ENCODE measurements around the gene ELOVL1. TPM values are rescaled to one million over a fixed set of nuclear protein-coding genes. Genes with fewer than 3 reads are reported as not detected.

Gene ELOVL1
- polyA plus RNA-seq, 1 donor: 84.1 TPM

DNA sequence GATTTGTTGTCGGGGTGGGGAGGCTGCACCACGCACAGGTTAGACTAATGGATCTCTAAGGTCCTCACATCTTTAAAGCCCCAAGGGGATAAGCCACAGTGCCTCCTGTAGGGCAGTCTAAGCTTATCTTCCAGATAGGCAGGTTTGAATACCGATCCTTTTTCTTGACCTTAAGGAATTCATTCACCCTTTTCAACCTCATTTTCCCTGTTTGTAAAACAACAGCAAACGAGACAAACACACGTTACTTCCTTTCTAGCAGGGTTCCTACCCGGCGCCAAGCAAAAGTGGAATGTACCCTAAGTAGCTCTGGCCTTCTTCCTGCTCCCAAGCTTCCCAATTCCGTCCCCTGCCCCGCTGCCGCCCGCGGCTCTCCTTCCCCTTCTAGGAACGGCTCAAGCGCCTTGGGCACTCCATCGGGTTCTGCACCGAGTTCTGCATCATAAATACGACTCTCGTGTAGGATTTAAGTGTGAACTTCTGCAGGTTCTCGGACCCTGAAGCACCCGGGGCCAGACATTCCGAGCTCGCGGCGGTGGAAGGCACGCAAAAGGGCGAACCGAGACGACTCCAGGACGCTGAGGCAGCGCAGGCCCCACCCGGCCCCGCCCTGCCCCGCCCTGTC, 9.6 kb downstream of the ELOVL1 start:
- DNase-seq: no peak

GRCh38 chr1:43357251-43357650, 10.6 kb downstream of the ELOVL1 start:
- DNase-seq: no peak

DNA sequence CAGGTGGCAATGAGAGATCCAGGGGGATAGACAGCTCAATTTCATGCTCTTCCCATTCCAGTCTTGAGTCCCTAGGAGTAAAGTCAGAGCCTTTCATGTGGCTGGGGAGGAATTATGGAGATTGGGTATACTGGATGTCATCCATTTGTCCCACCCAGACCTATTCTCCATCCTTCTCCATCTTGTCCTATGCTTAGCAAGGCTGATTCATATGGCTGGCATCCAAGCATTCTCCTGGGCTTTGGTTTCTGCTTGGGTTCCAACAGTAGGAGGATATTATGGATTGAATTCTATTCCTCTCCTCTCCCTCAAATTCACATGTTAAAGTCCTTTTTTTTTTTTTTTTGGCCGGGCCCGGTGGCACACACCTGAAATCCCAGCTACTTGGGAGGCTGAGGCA, 12.9 kb downstream of the ELOVL1 start:
- DNase-seq: no peak

- no peak for DNase-seq
Observed at GRCh38 chr1:43354471-43354870, 13.3 kb downstream of the ELOVL1 start.

- no peak for DNase-seq
Observed at GRCh38 chr1:43352881-43353280, 14.9 kb downstream of the ELOVL1 start.

DNA sequence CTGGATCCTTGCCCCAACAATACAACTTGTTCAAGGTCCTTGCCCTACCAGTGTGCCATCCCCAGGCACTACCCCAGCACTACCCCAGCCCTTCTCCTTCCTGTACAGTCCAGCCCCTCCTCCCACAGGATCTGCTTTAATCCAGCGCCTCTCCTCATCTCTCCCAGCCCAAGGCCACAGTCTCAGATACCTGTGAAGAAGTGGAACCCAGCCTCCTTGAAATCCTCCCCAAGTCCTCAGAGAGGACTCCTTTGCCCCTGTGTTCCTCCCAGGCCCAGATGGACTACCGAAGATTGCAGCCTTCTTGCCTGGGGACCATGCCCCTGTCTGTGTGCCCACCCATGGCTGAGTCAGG, 15.5 kb downstream of the ELOVL1 start:
- DNase-seq: no peak

DNA sequence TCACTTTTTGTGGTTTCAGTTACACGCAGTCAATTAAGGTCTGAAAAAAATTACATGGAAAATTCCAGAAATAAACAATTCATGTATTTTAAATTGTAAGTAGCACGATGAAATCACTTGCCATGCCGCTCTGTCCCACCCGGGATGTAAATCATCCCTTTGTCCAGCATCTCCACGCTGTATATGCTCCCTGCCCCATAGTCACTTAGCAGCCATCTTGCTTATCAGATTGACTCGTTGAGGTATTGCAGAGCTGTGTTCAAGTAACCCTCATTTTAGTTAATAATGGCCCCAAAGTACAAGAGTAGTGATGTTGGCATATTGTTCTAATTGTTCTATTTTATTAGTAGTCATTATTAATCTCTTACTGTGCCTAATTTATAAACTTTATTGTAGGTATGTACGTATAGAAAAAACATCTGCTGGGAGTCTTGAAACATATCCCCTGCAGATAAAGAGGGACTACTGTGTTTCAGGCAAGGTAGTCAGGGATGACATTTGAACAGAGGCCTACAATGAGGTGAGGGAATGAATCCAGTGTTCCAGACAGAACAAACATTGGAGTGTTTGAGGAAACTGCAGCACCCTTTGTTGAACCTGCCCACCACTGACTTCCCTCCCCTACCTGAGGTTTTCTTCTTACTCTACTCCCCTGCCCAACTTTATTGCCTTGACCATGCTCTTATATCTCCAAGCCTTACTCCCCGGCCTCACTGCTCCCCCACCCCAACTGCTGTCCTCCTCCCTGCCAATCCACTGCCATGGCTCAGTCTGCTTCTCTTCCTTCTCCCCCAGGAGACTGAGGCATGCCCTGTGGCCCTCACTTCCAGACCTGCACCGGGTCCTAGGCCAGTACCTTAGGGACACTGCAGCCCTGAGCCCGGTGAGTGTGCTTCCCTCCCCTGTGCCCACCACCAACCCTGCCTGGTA, 16.1 kb downstream of the ELOVL1 start:
- no peak for DNase-seq

DNA sequence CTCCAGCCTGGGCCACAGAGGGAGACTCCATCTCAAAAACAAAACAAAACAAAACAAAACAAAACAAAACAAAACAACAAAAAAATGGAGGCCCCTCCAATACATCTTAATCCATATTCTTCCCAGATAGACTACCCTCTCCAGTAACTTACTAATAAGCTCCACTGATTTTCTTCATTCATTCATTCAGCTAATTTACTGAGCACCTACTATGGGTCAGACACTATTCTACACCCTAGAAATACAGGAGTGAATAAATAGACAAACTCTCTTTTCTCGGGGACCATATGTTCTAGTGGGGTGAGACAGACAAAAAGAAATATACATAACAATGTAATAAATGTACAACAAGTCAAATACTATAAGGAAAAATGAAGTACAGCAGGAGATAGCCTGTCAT, 16.8 kb downstream of the ELOVL1 start:
- DNase-seq: no peak

GRCh38 chr1:43349594-43350306, 18.1 kb downstream of the ELOVL1 start:
- peak; percentile 44 for DNase-seq

GRCh38 chr1:43348809-43349593, 18.8 kb downstream of the ELOVL1 start:
- DNase-seq: peak; percentile 84

DNA sequence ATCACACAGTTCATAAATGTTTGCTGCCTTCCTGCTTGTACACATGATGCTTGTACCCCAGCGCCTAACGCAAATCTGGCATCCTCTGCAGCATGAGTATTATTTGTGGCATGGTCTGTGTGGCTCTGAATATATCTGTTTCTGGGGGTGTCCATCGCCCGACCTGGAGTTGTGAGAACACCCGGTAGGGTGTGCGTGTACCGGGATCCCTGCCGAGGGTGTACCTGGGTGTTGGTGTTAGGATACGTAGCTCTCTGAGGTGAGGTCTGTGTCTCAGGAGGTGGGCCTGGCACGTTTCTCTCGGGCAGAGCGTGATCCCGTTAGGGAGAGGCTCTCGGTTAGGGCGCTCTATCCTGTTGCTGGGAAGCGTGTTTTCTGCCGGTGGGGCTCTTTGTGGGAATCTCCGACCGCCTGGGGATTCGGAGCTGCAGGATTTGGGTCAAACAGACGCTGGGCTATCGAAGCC, 19.4 kb downstream of the ELOVL1 start:
- DNase-seq: peak; percentile 34

DNA sequence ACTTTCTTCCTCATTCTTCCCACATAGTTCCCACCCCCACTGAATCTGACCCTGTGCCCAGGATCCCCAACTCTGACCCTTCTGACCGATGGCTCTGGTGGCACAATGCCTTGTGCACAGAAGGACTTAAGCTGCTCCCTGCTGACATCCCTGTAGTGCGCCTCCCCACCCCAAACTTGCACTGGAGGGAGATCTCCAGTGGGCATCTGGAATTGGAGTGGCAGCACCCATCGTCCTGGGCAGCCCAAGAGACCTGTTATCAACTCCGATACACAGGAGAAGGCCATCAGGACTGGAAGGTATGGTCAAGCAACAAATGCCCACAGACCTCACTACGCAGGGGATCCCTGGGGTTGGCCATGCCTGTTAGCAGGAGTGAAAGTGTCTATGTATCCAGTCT, 21.2 kb downstream of the ELOVL1 start:
- no peak for DNase-seq

DNA sequence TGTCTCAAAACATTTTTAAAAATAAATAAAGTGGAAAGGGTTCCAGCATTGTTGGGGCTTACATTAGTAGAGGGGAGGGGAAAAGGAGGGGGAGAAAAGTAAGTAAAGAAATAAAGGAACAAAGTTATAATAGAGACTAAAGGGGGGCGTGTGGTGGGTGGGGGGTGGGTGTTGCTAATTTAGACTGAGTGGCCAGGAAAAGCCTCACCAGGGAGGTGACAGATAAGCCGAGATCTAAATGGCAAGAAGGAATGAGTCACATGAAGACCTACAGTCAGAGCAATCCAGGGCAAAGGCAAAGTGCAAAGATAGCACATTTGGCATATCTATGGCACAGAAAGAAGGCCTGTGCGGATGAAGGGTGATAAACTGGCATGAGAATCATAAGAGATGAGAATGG, 22.7 kb downstream of the ELOVL1 start:
- no peak for DNase-seq

GRCh38 chr1:43344267-43344850, 23.5 kb downstream of the ELOVL1 start:
- no peak for DNase-seq

DNA sequence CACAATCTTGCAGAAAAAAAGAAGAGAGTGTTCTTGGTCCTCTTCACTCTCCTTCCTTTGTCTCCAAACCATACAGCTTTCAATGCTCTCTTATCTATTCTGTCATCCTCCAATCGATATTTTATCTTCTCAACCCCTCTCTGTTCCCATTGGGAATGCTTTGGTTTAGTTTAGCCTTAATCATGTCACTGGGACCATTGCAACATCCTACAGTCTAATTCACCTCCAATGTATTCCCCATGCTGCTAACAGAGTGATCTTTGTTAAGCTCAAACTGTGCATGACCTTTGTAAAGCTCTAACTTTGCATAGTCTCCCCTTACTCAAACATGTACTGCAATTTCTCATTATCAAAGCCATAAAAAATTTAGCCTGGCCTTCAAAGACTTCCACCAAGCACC, 27.3 kb downstream of the ELOVL1 start:
- no peak for DNase-seq

DNA sequence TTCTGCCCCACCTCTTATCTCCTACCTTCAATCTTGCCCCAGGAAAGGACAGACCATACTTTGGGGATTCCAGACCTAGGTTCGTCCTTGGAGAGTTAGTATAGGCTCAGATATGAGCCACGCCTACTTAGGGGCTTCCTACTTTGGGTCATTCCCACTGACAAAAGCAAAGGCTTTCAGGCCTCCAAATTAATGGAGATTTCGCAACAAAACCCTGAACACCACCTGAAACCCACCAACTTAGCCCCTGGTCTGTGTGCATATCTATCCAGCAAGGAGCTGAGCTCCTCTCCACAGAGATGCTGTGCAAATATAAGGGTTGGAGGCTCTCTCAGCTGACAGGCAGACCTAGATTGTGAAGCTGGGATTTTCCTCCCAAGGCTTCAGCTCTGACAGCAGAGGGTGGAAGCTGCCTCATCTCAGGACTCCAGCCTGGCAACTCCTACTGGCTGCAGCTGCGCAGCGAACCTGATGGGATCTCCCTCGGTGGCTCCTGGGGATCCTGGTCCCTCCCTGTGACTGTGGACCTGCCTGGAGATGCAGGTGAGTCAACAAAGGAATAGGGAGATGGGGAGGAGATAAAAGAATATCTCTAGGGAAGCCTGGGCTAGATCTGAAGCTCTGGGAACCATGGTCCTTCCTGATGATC, 28.1 kb downstream of the ELOVL1 start:
- DNase-seq: no peak

GRCh38 chr1:43338001-43338400, 29.8 kb downstream of the ELOVL1 start:
- DNase-seq: no peak

DNA sequence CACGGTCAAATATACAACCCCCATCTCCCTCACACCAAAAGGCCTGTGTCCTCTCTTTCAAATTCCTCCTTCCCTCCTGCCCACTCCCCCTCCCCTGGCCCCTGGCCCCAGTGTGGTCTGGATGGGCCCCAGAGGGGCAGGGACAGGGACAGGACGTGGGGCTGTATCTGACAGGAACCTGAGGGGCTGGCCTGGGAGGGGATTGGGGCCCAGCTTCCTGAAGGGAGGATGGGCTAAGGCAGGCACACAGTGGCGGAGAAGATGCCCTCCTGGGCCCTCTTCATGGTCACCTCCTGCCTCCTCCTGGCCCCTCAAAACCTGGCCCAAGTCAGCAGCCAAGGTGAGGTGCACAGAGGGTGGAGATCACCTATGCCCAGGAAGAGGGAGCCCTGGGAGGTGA, 30.2 kb downstream of the ELOVL1 start, which contains the start of gene MPL:
TSS of gene MPL (plus strand) at position 231 of the 400 bp plus-strand sequence. CDS start at position 262, 31 bp downstream.
- DNase-seq: no peak

- DNase-seq: no peak
Observed at GRCh38 chr1:43334453-43335205, 33.2 kb downstream of the ELOVL1 start.

GRCh38 chr1:43331688-43332087, 36.1 kb downstream of the ELOVL1 start:
- no peak for DNase-seq

All from left kidney (tissue), 2 donors.